GM11168 (cell line): Measurements from ENCODE around the gene CD27.
"Not testable (repeated sequence)": the region's sequence is repeated elsewhere in the genome, so short reads cannot be mapped to it uniquely, and the experiment has no call there.

Experiments used
- in situ Hi-C: fragments of 300-500 bp; cut with MboI; formaldehyde crosslinking; loops from one replicate; pipeline ENCODE4 v1.12.0; 2022; ENCODE audit warnings: low sequenced_read_pairs; ENCODE audit not compliant: unreplicated experiment

CD27 gene

DNA sequence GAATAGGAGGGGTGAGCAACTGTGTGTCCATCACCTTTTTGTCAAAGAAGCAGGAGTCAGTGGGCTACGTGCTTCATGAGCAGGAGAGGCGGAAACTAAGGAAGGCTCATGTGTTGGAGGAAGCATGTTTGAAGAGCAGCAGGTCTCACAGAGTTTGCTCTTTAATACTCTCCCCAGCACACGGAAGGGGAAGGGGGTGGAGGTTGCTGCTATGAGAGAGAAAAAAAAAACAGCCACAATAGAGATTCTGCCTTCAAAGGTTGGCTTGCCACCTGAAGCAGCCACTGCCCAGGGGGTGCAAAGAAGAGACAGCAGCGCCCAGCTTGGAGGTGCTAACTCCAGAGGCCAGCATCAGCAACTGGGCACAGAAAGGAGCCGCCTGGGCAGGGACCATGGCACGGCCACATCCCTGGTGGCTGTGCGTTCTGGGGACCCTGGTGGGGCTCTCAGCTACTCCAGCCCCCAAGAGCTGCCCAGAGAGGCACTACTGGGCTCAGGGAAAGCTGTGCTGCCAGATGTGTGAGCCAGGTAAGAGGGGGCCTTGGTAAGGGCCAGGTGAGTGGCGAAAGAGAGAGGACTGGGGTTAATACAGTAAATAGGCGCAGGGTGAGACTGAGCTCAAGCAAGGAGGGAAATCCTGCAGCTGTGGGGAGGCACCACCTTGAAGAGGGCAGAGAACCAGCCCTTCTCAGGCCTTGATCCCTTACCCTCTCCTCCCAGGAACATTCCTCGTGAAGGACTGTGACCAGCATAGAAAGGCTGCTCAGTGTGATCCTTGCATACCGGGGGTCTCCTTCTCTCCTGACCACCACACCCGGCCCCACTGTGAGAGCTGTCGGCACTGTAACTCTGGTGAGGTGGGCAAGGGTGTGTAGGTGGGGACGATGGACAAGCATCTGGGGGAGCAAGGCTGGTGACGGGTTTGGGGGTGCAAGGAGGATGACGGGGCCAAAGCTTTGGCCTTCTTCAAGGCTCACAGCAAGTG, at the start of gene CD27:
Gene CD27, plus strand, starts transcription at position 252 of the 985 bp plus-strand sequence. Its CDS starts 141 bp downstream, at position 393.
- in situ Hi-C loops: no loop called here

DNA sequence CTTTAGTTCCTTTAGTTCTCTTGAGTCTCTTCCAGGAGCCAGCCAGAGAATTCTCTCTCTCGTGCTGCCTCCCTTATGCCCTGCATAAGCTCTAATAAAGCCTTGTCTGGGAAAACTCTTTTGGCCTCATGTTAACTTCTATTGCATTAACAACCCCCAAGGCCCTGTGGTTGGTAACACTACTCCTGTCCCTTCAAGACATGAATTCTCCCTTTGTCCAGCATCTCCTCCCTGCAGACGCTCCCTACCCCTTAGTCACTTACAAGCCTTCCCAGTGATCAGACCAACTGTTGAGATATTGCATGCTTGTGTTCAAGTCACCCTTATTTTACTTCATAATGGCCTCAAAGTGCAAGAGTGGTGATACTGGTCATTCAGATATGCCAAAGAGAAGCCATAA, 48.7 kb upstream of the CD27 start:
- in situ Hi-C loops: no loop called here

DNA sequence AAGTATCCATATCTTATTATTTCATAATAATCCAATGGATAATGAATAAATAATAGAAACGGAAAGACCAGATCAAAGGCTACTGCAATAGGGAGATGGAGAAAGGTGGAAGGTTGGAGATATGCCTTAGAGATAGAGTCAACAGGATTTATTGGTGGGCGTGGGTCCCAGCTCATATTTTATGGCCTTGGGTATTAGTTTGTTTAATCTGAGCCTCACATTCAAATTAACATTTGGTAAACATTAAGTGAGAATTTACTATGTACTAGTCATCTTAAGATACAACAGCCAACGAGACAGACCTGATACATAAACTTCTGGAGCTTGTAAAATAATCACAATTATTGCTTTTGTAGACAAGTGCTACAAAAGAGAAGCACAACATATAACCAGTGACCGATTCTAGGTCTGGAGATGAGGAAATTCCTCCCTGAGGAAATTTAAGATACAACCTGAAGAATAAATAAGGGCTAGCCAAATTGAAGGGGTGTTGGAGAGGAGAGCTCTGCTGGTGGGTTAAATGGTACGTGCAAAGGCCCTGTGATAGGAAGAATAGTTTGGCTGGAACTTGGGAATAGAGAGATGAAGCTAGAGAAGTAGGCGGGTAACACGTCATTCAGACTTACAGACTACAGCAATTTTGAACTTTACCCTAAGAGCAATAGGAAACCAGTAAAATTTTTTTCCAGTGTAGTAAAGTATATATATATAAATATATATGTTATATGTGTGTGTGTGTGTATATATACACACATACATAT, 44.7 kb upstream of the CD27 start:
- in situ Hi-C loops: loop anchor here (25.0 kb wide), 1 partner anchor 137 kb away; the partner anchor contains the start of gene GAPDH

DNA sequence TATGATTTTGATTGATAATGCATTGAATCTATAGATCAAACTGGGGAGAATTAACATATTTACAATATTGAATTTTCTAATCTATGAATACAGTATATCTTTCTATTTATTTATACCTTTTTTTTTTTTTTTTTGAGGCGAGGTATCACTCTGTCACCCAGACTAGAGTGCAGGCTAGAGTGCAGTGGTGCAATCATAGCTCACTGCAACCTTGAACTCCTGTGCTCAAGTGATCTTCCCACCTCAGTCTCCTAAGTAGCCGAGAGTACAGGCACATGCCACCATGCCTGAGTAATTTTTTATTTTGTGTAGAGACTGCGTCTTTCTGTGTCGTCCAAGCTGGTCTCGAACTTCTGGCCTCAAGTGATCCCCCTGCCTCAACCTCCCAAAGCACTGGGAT, 40.4 kb upstream of the CD27 start:
- in situ Hi-C loops: loop anchor here (25.0 kb wide), 1 partner anchor 133 kb away; the partner anchor contains the start of gene GAPDH

DNA sequence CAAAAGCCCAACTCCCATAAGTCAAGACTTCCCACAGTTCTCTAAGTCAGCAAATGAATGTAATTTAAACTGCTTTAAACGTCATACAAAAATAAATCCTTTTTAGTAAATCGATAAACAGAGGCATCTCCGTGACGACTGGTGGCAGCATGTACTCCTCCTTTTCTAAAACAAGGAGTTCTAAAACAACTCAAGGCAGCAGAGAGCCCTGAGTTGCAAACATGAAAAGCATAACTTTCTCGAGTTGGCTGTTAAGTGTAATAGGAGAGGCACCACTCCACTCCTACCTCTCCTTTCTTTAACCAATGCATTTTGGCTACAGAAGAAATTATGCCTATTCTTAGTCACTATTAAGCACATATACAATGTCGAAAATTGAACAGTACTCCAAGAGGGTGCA, 38.8 kb upstream of the CD27 start:
- in situ Hi-C loops: loop anchor here (25.0 kb wide), 1 partner anchor 131 kb away; the partner anchor contains the start of gene GAPDH

DNA sequence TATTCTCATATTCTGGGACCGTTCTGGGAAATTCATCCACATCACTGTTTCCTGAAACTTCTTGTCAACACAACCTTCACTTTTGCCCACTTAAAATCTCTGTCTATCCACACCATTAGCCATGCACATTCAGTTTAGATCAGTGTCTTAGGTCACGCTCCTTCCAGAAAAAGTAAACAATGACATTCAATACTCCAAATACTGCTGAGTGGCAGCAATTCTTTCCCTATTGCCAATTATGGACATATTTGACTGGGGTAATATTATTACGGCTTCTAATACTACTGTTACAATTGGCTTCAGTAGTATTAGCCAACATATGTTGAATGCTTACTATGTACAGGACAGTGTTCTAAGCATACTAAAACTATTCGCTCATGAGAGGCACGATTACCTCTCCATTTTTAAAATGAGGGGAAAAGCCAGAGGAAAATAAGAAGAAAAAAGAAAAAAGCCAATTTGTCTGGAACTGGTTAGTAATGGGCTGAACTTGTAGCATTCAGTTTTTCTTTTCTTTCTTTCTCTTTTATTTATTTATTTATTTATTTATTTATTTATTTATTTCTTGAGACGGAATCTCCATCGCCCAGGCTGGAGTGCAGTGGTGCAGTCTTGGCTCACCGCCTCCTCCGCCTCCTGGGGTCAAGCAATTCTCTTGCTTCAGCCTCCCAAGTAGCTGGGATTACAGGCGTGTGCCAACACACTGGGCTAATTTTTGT, 37.4 kb upstream of the CD27 start:
- in situ Hi-C loops: loop anchor here (25.0 kb wide), 1 partner anchor 130 kb away; the partner anchor contains the start of gene GAPDH

DNA sequence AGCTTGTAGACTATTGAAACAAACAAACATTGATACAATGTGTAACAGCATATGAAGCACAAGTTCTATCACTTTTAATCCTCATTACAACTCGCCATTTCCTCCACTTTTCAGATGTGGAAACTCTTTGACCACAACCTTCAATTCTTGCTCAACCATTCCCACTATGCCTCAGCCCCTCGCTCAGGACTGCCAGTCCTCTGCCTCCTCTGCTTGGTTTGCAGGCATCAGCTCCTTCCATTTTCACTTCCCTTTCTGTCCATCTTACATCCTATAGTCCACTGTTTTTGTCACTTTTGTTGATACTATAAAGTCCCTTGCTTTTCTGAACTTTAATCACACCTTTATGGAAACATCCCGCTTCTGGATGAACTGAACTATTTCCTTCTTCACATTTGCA, 28.2 kb upstream of the CD27 start:
- in situ Hi-C loops: loop anchor here (25.0 kb wide), 1 partner anchor 121 kb away; the partner anchor contains the start of gene GAPDH

DNA sequence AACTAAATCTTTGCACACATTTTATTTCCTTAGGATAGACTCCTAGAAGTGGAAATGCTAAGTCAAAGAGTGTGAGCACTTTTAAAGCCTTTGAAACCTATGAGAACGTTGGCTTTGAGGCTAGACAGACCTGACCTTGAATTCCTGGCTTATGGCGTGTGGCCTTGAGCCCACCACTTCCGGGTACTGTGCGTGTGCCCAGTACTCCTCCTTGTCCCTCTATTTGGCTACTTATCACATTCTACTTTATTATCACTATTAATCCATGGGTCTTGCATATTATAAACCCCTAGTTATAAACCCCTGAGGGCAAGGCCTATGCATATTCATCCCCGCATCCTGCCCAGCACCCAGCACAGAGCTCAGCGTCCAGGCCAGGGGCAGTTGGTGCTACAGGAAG, 26.0 kb upstream of the CD27 start:
- in situ Hi-C loops: loop anchor here (25.0 kb wide), 1 partner anchor 119 kb away; the partner anchor contains the start of gene GAPDH

DNA sequence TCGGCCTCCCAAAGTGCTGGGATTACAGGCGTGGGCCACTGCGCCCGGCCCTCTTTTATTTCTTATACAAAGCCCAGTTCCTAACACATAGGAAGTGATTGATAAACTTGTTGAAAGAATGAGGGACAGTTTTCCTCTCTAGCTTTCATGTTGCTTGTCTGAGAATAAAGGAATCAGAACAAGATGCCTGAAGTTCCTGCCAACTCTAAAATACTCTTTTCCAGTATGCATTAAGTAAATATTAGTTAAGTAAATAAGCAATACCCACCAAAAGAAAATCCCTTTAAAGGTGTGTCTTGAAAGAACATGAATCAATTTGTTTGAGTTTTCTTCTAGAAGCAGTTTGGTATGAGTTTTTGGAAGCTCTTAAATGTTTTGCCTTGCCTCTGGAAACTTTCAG, 24.4 kb upstream of the CD27 start:
- in situ Hi-C loops: loop anchor here (5.0 to 25.0 kb wide), 2 partner anchors 37 to 117 kb away; partner anchors contain the start of gene GAPDH

DNA sequence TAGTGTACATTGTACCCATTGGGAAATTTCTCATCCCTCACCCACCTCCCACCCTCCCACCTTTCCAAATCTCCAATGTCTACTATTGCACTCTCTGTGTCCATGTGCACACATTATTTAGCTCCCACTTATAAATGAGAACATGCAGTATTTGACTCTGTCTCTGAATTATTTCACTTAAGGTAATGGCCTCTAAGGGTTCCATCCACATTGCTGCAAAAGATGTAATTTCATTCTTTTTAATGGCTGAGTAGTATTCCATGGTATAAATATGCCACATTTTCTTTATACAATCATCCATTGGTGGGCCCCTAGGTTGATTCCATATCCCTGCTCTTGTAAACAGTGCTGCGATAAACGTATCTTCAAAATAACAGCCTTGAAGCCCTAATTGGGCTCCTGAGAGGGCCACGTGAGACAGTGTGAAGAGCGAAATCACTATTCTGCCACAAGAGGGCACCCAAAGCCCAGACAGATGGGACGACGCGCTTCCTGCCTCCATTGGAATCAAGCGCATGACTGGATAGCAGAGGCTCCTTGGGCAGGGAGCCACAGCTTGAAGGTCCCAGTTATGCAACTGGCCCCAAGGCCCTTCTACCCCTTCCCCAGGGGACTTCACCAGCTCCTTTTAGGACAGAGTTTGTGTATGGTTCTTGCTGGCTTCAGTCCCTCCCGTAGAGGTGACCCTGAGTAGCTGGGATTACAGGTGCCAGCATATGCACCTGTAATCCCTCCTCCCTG, 21.3 kb upstream of the CD27 start:
- in situ Hi-C loops: loop anchor here (5.0 to 25.0 kb wide), 2 partner anchors 34 to 114 kb away; partner anchors contain the start of gene GAPDH

DNA sequence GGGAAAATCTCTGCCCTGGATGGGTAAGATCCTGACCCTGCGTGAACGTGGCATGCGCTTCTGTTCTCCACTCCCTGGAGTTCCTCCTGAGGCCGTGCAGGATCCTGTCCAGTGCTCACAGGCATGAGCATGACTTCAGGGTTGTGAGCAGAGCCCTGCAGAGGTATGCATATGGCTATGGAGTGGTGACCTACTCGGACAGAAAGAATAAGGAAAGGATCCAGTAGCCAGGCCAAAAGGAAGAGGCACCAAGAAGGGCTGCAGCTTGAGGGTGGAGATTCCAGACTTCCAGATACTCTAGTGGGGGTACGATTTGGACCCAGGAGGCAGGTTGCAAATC, 20.8 kb upstream of the CD27 start:
- in situ Hi-C loops: loop anchor here (5.0 to 25.0 kb wide), 2 partner anchors 33 to 113 kb away; partner anchors contain the start of gene GAPDH

DNA sequence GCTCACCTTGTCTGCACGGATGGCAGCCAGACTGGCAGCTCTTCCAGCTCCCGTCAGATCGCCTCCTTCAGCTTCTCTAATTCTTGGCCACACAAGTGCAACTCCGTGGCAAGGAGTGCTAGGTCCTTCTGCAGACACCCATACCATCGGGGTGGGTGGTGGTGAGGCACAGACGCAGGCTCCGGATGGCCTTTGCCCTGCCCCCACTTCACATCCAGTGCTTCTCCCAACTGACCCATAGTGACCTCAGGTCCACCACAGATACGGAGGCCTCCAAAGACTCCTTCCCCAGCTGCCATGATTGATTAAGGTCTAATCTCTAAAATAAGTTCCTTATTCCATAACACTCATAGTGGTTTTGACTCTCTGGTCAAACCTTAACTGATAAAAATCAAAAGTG, 19.9 kb upstream of the CD27 start:
- in situ Hi-C loops: loop anchor here (5.0 to 25.0 kb wide), 2 partner anchors 32 to 112 kb away; partner anchors contain the start of gene GAPDH

DNA sequence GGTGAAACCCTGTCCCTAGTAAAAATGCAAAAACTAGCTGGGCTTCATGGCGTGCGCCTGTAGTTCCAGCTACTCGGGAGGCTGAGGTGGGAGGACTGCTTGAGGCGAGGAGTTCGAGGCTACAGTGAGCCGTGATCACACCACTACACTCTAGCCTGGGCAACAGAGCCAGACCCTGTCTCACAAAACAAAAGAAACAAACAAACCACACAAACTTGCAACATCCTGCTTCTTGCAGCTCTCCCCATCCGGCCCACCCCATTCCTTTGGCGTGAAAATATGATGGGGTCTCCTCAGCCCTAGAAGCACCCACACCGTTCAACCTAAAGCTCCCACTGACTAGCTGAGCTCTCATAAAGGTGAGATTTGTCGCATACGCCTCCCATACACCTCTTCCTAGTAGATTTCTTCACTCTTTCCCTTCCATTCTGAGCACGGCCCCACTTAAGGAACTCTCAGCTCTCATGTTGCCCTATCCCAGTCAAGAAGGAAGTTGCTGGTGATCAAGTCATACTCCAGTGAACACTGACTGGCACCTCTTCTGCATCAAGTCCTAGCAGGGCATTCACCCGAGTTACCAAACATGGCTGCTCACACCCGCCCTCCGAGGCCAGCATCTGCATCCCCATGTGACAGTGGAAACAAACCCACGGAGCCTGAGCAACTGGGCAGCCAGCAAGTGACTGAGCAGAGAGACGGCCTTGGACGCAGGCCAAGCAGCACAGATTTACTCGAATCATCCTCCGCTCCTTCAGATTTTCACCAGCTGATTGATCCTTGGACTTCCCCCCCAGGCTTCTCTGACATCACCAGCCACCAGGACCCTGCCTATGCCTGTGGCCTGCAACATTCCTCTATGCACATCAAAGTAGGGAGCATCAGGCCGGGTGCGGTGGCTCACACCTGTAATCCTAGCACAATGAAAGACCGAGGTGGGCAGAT, 18.9 kb upstream of the CD27 start:
- in situ Hi-C loops: no loop called here

DNA sequence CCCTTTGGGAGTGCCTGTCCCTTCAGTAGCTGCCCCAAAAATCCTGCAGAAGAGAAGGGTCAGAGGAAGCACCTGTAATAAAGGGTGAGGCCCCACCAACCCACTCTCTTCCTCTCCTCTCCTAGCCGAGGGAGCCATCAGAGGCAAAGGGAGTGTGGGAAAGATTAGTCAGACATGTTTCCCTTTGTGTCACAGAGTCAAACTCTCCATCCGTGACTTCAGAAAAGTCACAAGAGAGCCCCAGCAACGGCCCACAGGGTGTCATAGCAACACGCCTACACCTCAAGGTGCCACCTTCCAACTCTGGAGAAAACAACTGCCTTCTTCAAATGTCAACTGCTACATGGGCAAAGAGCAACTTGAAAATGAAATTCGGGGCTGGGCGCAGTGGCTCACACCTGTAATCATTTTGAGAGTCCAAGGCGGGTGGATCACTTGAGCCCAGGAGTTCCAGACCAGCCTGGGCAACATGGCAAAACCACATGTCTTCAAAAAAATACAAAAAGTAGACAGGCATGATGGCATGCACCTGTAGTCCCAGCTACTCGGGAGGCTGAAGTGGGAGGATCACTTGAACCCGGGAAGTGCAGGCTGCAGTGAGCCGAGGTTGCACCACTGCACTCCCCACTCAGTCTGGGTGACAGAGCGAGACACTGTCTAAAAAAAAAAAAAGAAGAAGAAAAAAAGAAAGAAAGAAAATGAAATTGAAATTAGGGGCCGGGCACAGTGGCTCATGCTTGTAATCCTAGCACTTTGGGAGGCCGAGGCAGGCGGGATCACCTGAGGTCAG, 17.7 kb upstream of the CD27 start:
- in situ Hi-C loops: no loop called here

DNA sequence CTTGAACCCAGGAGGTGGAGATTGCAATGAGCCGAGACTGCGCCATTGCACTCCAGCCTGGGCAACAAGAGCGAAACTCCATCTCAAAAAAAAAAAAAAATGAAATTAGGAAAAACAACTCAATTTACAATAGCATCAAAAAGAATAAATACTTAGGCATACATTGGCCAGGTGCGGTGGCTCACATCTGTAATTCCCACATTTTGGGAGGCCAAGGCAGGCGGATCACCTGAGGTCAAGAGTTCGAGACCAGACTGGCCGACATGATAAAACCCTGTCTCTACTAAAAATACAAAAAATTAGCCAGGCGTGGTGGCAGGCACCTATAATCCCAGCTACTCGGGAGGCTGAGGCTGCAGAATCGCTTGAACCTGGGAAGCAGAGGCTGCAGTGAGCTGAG, 17.0 kb upstream of the CD27 start:
- in situ Hi-C loops: not testable (repeated sequence)

DNA sequence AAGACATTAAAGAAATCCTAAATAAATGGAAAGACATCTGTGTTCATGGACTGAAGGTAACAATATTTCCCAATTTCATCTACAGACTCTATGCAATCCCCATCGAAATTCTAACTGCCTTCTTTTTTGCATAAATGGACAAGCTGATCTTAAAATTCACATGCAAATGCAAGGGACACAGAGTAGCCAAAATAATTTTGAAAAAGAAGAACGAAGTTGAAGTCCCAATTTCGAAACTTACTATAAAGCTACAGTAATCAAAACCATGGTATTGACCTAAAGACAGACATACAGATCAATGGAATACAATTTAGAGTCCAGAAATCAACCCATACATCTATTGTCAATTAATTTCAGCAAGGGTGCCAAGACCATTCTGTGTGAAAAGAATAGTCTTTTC, 16.4 kb upstream of the CD27 start:
- in situ Hi-C loops: no loop called here
